Urothelium cell line (cell line): ENCODE results near the gene FAM20B.

Source experiments
- DNase-seq: peaks from one replicate; pipeline ENCODE4 v3.0.0; 2011; ENCODE audit warnings: low spot score, mixed read lengths
- FAIRE-seq: peaks from 2 replicates; lab custom pipeline; 2011; peaks lifted over from hg19 to GRCh38; lab: Jason Lieb, UNC

Gene FAM20B

GRCh38 chr1:179089827-179090482, 64.3 kb downstream of the FAM20B start:
- FAIRE-seq (no peak), DNase-seq (no peak)

GRCh38 chr1:179090522-179090921, 64.8 kb downstream of the FAM20B start:
- no peak for DNase-seq
- no peak for FAIRE-seq

GRCh38 chr1:179090923-179091322, 65.2 kb downstream of the FAM20B start:
- DNase-seq, result no peak
- FAIRE-seq, result no peak

- no peak for FAIRE-seq
- no peak for DNase-seq
Measured at GRCh38 chr1:179091691-179092165, 66.0 kb downstream of the FAM20B start.

GRCh38 chr1:179092896-179093461, 67.3 kb downstream of the FAM20B start:
- FAIRE-seq (no peak), DNase-seq (no peak)

DNA sequence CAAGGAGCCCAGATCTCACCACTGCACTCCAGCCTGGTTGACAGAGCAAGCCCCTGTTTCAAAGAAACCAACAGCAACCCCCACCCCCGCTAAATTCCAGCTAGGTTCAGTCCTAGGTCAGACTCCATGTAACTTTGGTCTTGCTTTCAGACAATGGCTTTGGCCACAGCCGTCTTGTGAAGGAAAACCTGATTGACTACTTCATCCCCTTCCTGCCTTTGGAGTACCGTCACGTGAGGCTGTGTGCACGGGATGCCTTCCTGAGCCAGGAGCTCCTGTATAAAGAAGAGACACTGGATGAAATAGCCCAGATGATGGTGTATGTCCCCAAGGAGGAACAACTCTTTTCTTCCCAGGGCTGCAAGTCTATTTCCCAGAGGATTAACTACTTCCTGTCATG, 69.1 kb downstream of the FAM20B start:
- DNase-seq (no peak), FAIRE-seq (no peak)

DNA sequence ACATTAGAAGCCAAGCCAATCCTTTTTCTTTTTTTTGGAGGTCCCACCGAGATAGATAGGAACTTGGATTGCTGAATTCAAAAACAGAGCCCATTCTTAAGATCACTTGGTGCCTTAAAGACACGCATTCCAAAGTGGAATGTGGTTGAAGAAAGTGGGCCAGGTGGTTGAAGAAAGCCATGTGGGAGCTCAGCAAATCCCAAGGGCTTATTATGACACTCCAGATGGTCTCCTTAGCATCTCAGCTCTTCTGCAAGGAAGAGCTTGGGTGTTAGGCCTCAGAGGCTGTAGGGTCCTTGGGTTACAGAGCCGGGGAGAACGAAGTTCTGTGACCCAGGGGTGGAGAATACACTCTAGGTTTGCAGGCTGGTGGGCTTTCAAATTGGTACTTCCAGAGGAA, 69.7 kb downstream of the FAM20B start:
- FAIRE-seq, result no peak
- DNase-seq, result no peak

DNA sequence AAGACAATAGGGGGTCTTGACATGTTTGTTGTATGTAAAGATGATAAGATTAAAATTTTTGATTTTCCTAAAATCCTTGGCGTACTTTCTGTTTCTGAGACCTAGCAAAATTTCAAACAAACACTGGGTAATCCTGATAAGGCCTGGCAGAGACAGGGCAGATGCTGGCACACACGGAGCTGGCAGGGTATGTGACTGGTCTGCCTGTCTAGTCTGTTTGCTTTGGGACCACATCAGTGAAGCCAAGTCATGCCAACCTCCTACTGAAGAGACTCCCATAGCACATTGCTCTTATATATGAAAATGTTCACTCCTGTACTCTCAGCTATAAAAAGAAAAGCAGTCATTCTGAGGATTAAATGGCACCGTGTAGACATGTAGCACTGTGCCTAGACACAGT, 70.2 kb downstream of the FAM20B start:
- FAIRE-seq (no peak), DNase-seq (no peak)

GRCh38 chr1:179099891-179100290, 74.2 kb downstream of the FAM20B start:
- DNase-seq (no peak), FAIRE-seq (no peak)

DNA sequence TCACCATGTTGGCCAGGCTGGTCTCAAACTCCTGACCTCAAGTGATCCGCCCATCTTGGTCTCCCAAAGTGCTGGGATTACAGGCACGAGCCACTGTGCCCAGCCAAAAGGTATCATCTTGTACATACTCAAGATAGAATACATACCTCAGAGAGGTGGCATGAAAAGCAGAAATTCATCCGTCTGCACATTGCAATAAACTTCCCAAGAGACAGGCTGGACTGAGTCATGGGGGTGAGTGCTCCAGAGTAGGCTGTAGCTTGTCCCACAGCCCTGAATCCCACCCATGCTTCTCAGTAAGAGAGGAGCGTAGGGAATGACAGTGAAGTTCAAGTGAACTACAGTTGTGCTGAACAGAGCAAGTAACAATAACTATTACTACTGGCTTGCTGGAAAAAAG, 75.9 kb downstream of the FAM20B start:
- DNase-seq, result no peak
- FAIRE-seq, result no peak

DNA sequence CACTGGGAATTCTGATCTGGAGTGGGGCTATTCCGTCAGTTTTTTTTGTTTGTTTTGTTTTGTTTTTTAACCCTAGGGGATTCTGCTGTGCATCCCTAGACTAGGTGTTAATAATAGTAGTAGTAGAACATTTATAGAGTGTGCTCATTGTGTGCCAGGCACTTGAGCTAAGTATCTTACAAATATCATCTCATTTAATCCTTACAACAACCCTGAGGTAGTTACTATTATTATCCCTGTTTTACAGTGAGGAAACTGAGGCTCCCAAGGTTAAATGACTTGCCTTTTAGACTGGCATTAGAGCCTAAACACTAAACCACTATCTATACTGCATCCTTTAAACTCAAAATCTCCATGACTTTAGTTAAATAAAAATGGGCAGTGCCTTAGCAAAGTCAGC, 78.3 kb downstream of the FAM20B start:
- FAIRE-seq, result no peak

GRCh38 chr1:179104611-179105250, 79.0 kb downstream of the FAM20B start:
- FAIRE-seq (no peak), DNase-seq (no peak)

More for the DNA sequence above, 78.3 kb downstream of the FAM20B start:
- no peak for DNase-seq

DNA sequence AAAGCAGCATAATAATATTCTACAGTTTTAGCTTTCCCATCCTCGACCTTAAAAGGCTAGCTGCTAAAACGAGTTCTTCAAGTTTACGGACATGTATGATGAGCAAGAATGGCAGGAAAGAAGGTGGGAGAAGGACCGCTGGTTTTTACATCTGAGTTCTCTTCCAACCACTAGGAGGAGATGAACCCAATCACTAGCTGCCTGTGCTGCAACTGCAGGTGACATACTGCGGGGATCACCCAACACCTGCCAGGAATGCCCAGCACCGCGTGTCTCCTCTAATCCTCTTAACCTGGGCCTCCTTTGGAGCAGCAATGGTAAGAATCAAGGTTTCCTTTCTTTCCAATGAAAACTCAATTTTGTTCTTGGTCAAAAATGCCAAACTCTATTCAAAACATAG, 79.7 kb downstream of the FAM20B start:
- DNase-seq (peak; percentile 30), FAIRE-seq (no peak)

DNA sequence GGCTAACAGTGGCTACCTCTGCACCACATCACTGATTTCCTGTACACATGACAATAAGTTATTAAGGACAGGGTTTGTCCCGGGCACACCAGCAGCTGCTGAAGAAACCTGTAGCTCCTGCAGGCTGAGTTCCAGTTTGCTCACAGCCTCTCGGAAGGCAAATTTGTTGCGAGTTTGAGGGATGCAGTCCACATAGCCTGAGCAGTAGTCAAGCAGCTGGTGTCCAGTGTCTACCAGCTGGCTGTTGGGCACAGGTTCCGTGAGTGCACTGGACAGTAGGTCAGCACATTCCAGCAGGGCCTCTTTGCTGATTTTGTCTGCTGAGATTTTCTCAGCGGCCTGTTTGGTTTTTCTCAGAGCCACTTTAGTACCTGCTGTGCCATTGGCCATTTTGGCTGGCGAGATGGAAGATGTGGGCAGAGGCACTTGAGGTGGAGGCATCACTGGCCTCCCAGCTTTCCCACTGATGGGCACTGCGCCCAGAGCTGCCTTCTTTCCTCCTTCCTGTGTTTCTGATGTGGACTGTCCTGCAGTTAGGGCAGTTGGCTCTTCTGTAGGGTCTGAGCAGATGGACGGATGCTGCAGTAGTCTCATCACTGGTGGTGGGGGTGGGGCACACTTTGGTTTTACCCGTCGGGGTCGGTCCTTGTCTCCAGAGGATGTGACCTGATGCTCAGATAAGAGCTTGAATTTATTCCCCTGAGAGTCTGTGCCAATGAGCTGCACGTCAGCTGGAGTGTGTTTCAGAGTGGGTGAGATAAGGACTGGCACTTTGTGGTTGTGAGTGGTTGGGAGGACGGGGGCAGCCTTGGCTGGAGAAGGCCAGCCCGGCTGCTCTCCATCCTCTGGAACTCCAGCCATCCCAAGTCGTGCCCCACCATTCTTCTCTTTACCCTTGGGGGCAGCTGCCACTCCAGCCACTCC, 82.3 kb downstream of the FAM20B start:
- FAIRE-seq, result no peak
- no peak for DNase-seq

- DNase-seq, result no peak
- FAIRE-seq, result no peak
Measured at GRCh38 chr1:179108644-179109043, 83.0 kb downstream of the FAM20B start.

- no peak for DNase-seq
- no peak for FAIRE-seq
Measured at GRCh38 chr1:179115181-179115580, 89.5 kb downstream of the FAM20B start.

GRCh38 chr1:179119513-179119912, 93.8 kb downstream of the FAM20B start:
- no peak for FAIRE-seq
- no peak for DNase-seq

GRCh38 chr1:179120736-179121135, 95.0 kb downstream of the FAM20B start:
- DNase-seq (no peak), FAIRE-seq (no peak)

DNA sequence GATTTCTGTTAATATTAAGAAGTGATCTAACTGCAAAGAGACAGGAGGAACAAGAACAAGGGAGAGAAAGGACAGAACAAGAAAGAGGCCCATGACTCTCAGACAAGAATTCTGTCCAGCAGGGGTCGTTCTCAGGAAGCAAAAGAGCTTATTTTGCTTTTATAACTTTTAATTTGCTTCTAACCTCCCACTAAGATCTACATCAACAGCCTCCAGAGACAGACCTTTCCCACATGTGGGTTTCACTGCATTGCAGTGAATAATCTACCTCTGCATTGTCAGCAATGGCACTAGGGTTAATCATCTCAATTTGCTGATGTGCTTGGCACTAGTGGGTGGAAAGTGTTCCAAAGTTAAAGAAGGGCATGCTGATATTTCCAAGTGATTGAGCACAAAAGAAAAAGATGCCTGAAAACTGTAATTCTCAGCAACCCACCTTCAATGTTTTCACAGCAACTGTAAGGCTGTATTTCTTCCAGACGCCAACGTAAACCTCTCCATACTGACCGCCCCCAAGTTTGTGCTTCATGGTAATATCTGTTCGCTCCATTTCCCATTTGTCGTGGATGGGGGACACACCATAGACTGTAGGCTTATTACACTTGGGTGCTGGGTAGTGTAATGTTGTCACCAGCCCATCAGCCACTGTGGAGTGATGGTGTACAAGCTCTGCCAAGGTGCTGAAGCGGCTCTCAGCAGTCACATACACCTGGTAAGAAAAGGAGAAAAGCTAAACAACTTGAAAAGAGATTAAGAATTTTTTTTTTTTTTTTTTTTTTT, 95.7 kb downstream of the FAM20B start:
- no peak for DNase-seq
- FAIRE-seq, result no peak

GRCh38 chr1:179124873-179125272, 99.2 kb downstream of the FAM20B start:
- no peak for DNase-seq
- FAIRE-seq, result no peak
